Measurements from ENCODE around the gene ZDHHC19.
"Not testable (repeated sequence)": the region's sequence is repeated elsewhere in the genome, so short reads cannot be mapped to it uniquely, and the experiment has no call there.

The ZDHHC19 gene

GRCh38 chr3:196210673-196211556 is at the start of gene ZDHHC19:
TSS of gene ZDHHC19 (minus strand) at chr3:196211400. CDS start at chr3:196211315, 85 bp downstream.
- no peak for DNase-seq (ENCODE audit: low read depth in 2 of 2)

GRCh38 chr3:196260784-196261183 is 49.6 kb upstream of the ZDHHC19 start:
- DNase-seq (ENCODE audit: low read depth in 2 of 2), result no peak

GRCh38 chr3:196255776-196256175 is 44.6 kb upstream of the ZDHHC19 start:
- no peak for DNase-seq (ENCODE audit: low read depth in 2 of 2)

- no peak for DNase-seq (ENCODE audit: low read depth in 2 of 2)
Observed at GRCh38 chr3:196254376-196255283, 43.4 kb upstream of the ZDHHC19 start.

- DNase-seq (ENCODE audit: low read depth in 2 of 2), result no peak
Observed at GRCh38 chr3:196251918-196252317, 40.7 kb upstream of the ZDHHC19 start.

- no peak for DNase-seq (ENCODE audit: low read depth in 2 of 2)
Observed at GRCh38 chr3:196246612-196247308, 35.6 kb upstream of the ZDHHC19 start.

- not testable (repeated sequence) for DNase-seq (ENCODE audit: low read depth in 2 of 2)
Observed at GRCh38 chr3:196244166-196244565, 33.0 kb upstream of the ZDHHC19 start.

GRCh38 chr3:196241704-196242103 is 30.5 kb upstream of the ZDHHC19 start:
- DNase-seq (ENCODE audit: low read depth in 2 of 2), result no peak

GRCh38 chr3:196240424-196240823 is 29.2 kb upstream of the ZDHHC19 start:
- DNase-seq (ENCODE audit: low read depth in 2 of 2), result no peak

- DNase-seq (ENCODE audit: low read depth in 2 of 2), result no peak
Observed at GRCh38 chr3:196238612-196239560, 27.7 kb upstream of the ZDHHC19 start.

GRCh38 chr3:196237203-196237602 is 26.0 kb upstream of the ZDHHC19 start:
- DNase-seq (ENCODE audit: low read depth in 2 of 2), result no peak

GRCh38 chr3:196236223-196236622 is 25.0 kb upstream of the ZDHHC19 start:
- DNase-seq (ENCODE audit: low read depth in 2 of 2), result no peak

- DNase-seq (ENCODE audit: low read depth in 2 of 2), result no peak
Observed at GRCh38 chr3:196235452-196236122, 24.4 kb upstream of the ZDHHC19 start.

GRCh38 chr3:196232882-196233251 is 21.7 kb upstream of the ZDHHC19 start:
- DNase-seq (ENCODE audit: low read depth in 2 of 2), result no peak

- DNase-seq (ENCODE audit: low read depth in 2 of 2), result no peak
Observed at GRCh38 chr3:196232154-196232881, 21.1 kb upstream of the ZDHHC19 start.

GRCh38 chr3:196227629-196228493 is 16.7 kb upstream of the ZDHHC19 start:
- no peak for DNase-seq (ENCODE audit: low read depth in 2 of 2)

- no peak for DNase-seq (ENCODE audit: low read depth in 2 of 2)
Observed at GRCh38 chr3:196227121-196227561, 15.9 kb upstream of the ZDHHC19 start.

- no peak for DNase-seq (ENCODE audit: low read depth in 2 of 2)
Observed at GRCh38 chr3:196225763-196226364, 14.7 kb upstream of the ZDHHC19 start.

Measured in stimulated activated CD8-positive, alpha-beta memory T cell treated with anti-CD3 and anti-CD28 coated beads, Interleukin-2, amount 100 ng/mL, for 48 hours (primary cell).